Suprapubic skin (tissue), 4 donors: Measurements from ENCODE around the gene TMUB1. TPM values are rescaled to one million over a fixed set of nuclear protein-coding genes. Genes with fewer than 3 reads are reported as not detected.

Source experiments
- DNase-seq, 2 donors: peaks; one replicate each; pipeline ENCODE4 v3.0.0-alpha.2; 2019; ENCODE audit warnings: low spot score in 2 of 2
- H3K27ac ChIP-seq: fragments of 200-600 bp; sonication (generic); one replicate; pipeline ENCODE4 v1.5.1; 2019
- H3K27me3 ChIP-seq: fragments of 200-600 bp; sonication (generic); one replicate; pipeline ENCODE4 v1.5.1; 2019
- H3K36me3 ChIP-seq: fragments of 200-600 bp; sonication (generic); one replicate; pipeline ENCODE4 v1.5.1; 2019
- H3K4me1 ChIP-seq: fragments of 200-600 bp; sonication (generic); one replicate; pipeline ENCODE4 v1.5.1; 2019
- H3K4me3 ChIP-seq: fragments of 200-600 bp; sonication (generic); one replicate; pipeline ENCODE4 v1.5.1; 2019; ENCODE audit warnings: mild to moderate bottlenecking
- H3K9me3 ChIP-seq: fragments of 200-600 bp; sonication (generic); one replicate; pipeline ENCODE4 v1.5.1; 2019
- CTCF ChIP-seq, 2 donors: fragments of 200-600 bp in 1 of 2; fragments of 450-650 bp in 1 of 2; sonication (generic) in 1 of 2; IDR thresholded peaks; one replicate each; pipeline ENCODE4 v1.5.1; 2016 to 2019; ENCODE audit warnings: antibody characterized with exemption in 2 of 2, mild to moderate bottlenecking in 1 of 2, moderate library complexity in 1 of 2
- EP300 ChIP-seq: sonication (generic); formaldehyde crosslinking; IDR thresholded peaks from one replicate; pipeline ENCODE4 v1.6.1; 2017; ENCODE audit warnings: antibody characterized with exemption
- POLR2A ChIP-seq, 2 donors: fragments of 450-650 bp; IDR thresholded peaks; one replicate each; pipeline ENCODE4 v1.6.1; 2017; ENCODE audit warnings: antibody characterized with exemption in 2 of 2, mild to moderate bottlenecking in 2 of 2, moderate library complexity in 2 of 2
- POLR2AphosphoS5 ChIP-seq, 3 donors: sonication (generic); formaldehyde crosslinking; IDR thresholded peaks; one replicate each; pipeline ENCODE4 v1.6.1; 2017; ENCODE audit warnings: antibody characterized with exemption in 3 of 3
- WGBS: methylation state at CpG from one replicate; pipeline ENCODE4 v1.1.5; 2018; 5-methylcytosine and 5-hydroxymethylcytosine counted together
- total RNA-seq, 4 donors: library from RNA; depleted of rRNA; stranded (reverse); fragments of >200 nt; gene quantifications; one replicate each; pipeline ENCODE4 v1.1.0, GENCODE V29; 2016

The TMUB1 gene
- total RNA-seq, 4 donors from 2014 or later: 32.5 to 50.3 (median 45.7) TPM

- Histone ChIP-seq H3K27me3 (no peaks in the 10 kb centered on the region), H3K4me1 (peaks cover 31% of the 10 kb centered on the region), H3K4me3 (no peak overlapping the region), H3K9me3 (no peaks in the 10 kb centered on the region), H3K36me3 (peaks cover 78% of the 10 kb centered on the region), H3K27ac (no peak overlapping the region)
- TF ChIP-seq POLR2A (IDR thresholded peaks at IDR 0.05) (no peak), CTCF (IDR thresholded peaks at IDR 0.05) (peak; percentile 88 to 96)
- DNase-seq: peak; percentile 87 to 90
- WGBS: 61% methylated on average over 17 of the region's 24 CpGs
These were observed 40.6 kb upstream of the TMUB1 start for GRCh38 chr7:151123822-151124464.

- Histone ChIP-seq H3K27me3 (no peaks in the 10 kb centered on the region), H3K27ac (no peak overlapping the region), H3K9me3 (no peaks in the 10 kb centered on the region), H3K4me1 (peaks cover 32% of the 10 kb centered on the region), H3K36me3 (peaks cover 78% of the 10 kb centered on the region), H3K4me3 (no peak overlapping the region)
- no peak for TF ChIP-seq EP300
- no peak for TF ChIP-seq POLR2A (IDR thresholded peaks at IDR 0.05)
- TF ChIP-seq CTCF (IDR thresholded peaks at IDR 0.05): no peak
- TF ChIP-seq POLR2AphosphoS5 (IDR thresholded peaks at IDR 0.05): no peak
- DNase-seq: no peak
- WGBS: 89% methylated on average over 50 of the region's 50 CpGs
These were observed 40.0 kb upstream of the TMUB1 start for GRCh38 chr7:151123158-151123821.

- Histone ChIP-seq H3K4me3 (no peak overlapping the region), H3K4me1 (peaks cover 37% of the 10 kb centered on the region), H3K27ac (no peak overlapping the region), H3K36me3 (peaks cover 78% of the 10 kb centered on the region), H3K27me3 (no peaks in the 10 kb centered on the region), H3K9me3 (no peaks in the 10 kb centered on the region)
- no peak for TF ChIP-seq EP300
- TF ChIP-seq CTCF (IDR thresholded peaks at IDR 0.05): no peak
- 94% methylated on average over 25 of the region's 29 CpGs for WGBS
- no peak for DNase-seq
These were observed 39.5 kb upstream of the TMUB1 start for GRCh38 chr7:151122796-151123157.

- no peak for DNase-seq
- H3K4me3 ChIP-seq: no peak overlapping the region
- H3K27me3 ChIP-seq: no peaks in the 10 kb centered on the region
- WGBS: 88% methylated on average over 21 of the region's 24 CpGs
- H3K9me3 ChIP-seq: no peaks in the 10 kb centered on the region
- peaks cover 77% of the 10 kb centered on the region for H3K36me3 ChIP-seq
- TF ChIP-seq POLR2A (IDR thresholded peaks at IDR 0.05): no peak
- TF ChIP-seq EP300: no peak
- no peak for TF ChIP-seq CTCF (IDR thresholded peaks at IDR 0.05)
- TF ChIP-seq POLR2AphosphoS5 (IDR thresholded peaks at IDR 0.05): no peak
- no peak overlapping the region for H3K27ac ChIP-seq
- H3K4me1 ChIP-seq: peaks cover 42% of the 10 kb centered on the region
These were observed 39.0 kb upstream of the TMUB1 start for GRCh38 chr7:151122276-151122675.

GRCh38 chr7:151121380-151122170 is 38.3 kb upstream of the TMUB1 start:
- TF ChIP-seq POLR2AphosphoS5 (IDR thresholded peaks at IDR 0.05) (no peak), POLR2A (IDR thresholded peaks at IDR 0.05) (no peak), EP300 (no peak), CTCF (IDR thresholded peaks at IDR 0.05) (no peak)
- no peak overlapping the region for H3K27ac ChIP-seq
- H3K36me3 ChIP-seq: peaks cover 70% of the 10 kb centered on the region

More at GRCh38 chr7:151121380-151122170, 38.3 kb upstream of the TMUB1 start:
- peaks cover 43% of the 10 kb centered on the region for H3K4me1 ChIP-seq
- no peaks in the 10 kb centered on the region for H3K9me3 ChIP-seq
- 87% methylated on average over 30 of the region's 30 CpGs for WGBS
- H3K4me3 ChIP-seq: no peak overlapping the region
- DNase-seq: no peak
- H3K27me3 ChIP-seq: no peaks in the 10 kb centered on the region
